Fibroblast of skin of back (primary cell): ENCODE measurements around the gene ARHGAP6.
"Not testable (repeated sequence)": the region's sequence is repeated elsewhere in the genome, so short reads cannot be mapped to it uniquely, and the experiment has no call there.

ENCODE experiments used
- DNase-seq: peaks from one replicate; pipeline ENCODE4 v3.0.0-alpha.2; 2013

Gene ARHGAP6

GRCh38 chrX:11648705-11649519 is 16.8 kb downstream of the ARHGAP6 start:
- DNase-seq = peak; percentile 41

GRCh38 chrX:11647138-11647537 is 18.6 kb downstream of the ARHGAP6 start:
- DNase-seq = no peak

GRCh38 chrX:11641349-11642065 is 24.2 kb downstream of the ARHGAP6 start:
- DNase-seq = peak; percentile 40

GRCh38 chrX:11640089-11640488 is 25.6 kb downstream of the ARHGAP6 start:
- no peak for DNase-seq

GRCh38 chrX:11632732-11633131 is 33.0 kb downstream of the ARHGAP6 start:
- no peak for DNase-seq

- DNase-seq = peak; percentile 82
Measured at GRCh38 chrX:11629593-11630211, 36.0 kb downstream of the ARHGAP6 start.

GRCh38 chrX:11628399-11628798 is 37.3 kb downstream of the ARHGAP6 start:
- DNase-seq = no peak

- no peak for DNase-seq
Measured at GRCh38 chrX:11626351-11626750, 39.4 kb downstream of the ARHGAP6 start.

- DNase-seq = peak; percentile 78
Measured at GRCh38 chrX:11619441-11619840, 46.3 kb downstream of the ARHGAP6 start.

GRCh38 chrX:11614253-11614652 is 51.5 kb downstream of the ARHGAP6 start:
- DNase-seq = not testable (repeated sequence)

- no peak for DNase-seq
Measured at GRCh38 chrX:11611965-11612364, 53.8 kb downstream of the ARHGAP6 start.

GRCh38 chrX:11611161-11611560 is 54.6 kb downstream of the ARHGAP6 start:
- DNase-seq = no peak

GRCh38 chrX:11609109-11609508 is 56.6 kb downstream of the ARHGAP6 start:
- no peak for DNase-seq

GRCh38 chrX:11606408-11606807 is 59.3 kb downstream of the ARHGAP6 start:
- DNase-seq = no peak

GRCh38 chrX:11600578-11600977 is 65.1 kb downstream of the ARHGAP6 start:
- no peak for DNase-seq

- peak; percentile 26 for DNase-seq
Measured at GRCh38 chrX:11597479-11597878, 68.2 kb downstream of the ARHGAP6 start.

- DNase-seq = no peak
Measured at GRCh38 chrX:11591723-11592346, 73.9 kb downstream of the ARHGAP6 start.

- DNase-seq = no peak
Measured at GRCh38 chrX:11589641-11590040, 76.1 kb downstream of the ARHGAP6 start.

GRCh38 chrX:11588097-11588496 is 77.6 kb downstream of the ARHGAP6 start:
- DNase-seq = peak; percentile 48

GRCh38 chrX:11585174-11585573 is 80.5 kb downstream of the ARHGAP6 start:
- DNase-seq = no peak

- DNase-seq = no peak
Measured at GRCh38 chrX:11580789-11581188, 84.9 kb downstream of the ARHGAP6 start.

- DNase-seq = peak; percentile 78
Measured at GRCh38 chrX:11579636-11580600, 85.8 kb downstream of the ARHGAP6 start.
